Stimulated activated CD8-positive, alpha-beta memory T cell treated with anti-CD3 and anti-CD28 coated beads, Interleukin-4, amount 100 ng/mL, for 24 hours (primary cell): ENCODE results near the gene IPO8.

ENCODE experiments used
- DNase-seq: peaks from one replicate; pipeline ENCODE4 v3.0.0-alpha.2; 2020; ENCODE audit warnings: low read depth

IPO8 gene

DNA sequence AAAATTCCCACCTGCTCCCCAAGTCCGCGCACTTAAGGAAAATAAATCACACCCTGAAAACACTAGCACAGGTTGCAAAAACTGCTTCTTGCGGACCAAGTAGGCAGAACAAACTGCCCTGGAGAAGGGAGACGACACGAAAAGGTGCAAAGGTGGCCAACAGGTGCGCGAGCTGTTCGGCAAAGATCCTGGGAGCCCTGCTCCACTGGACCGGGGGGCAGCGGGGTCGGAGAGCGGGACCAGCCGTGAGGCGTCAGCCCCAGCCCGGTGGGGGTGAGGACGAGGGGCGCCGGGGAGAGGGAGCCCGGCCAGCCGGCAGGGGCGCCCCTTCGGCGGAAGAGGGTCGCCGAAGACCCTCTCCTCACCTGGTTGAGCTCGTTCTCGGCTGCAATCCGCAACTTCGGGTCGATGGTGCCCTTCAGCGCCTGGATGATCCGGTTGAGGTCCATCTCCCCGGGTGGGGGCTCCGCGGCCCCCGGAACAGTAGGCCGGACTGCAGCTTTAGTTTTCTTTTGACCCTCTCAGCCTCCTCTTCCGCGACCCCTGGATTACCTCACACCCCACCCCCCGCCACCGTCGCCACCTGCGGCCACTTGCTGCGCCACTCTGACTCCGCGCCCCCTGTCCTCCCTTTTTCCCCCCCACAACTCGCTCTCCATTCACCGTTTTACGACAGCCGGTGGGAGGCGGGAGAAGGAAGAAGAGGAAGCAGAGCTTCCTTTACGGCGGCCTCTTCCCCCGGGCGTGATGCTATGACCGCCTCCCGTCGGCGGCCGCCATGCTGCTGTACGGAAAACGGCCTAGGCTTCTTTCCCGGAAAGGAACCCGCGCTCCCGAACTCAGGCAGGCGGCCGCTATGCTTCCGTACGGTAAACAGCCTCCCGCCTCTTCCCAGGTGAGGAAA lies at the start of gene IPO8:
Gene IPO8 (minus strand): TSS at position 671 of the 904 bp plus-strand sequence. CDS start 222 bp downstream, at position 449.
- DNase-seq: peak; percentile 81

- DNase-seq: no peak
These were observed 48.7 kb upstream of the IPO8 start for GRCh38 chr12:30744321-30744720.

GRCh38 chr12:30740274-30740673 lies 44.6 kb upstream of the IPO8 start:
- no peak for DNase-seq

- no peak for DNase-seq
These were observed 43.4 kb upstream of the IPO8 start for GRCh38 chr12:30739020-30739419.

- no peak for DNase-seq
These were observed 37.4 kb upstream of the IPO8 start for GRCh38 chr12:30732954-30733637.

DNA sequence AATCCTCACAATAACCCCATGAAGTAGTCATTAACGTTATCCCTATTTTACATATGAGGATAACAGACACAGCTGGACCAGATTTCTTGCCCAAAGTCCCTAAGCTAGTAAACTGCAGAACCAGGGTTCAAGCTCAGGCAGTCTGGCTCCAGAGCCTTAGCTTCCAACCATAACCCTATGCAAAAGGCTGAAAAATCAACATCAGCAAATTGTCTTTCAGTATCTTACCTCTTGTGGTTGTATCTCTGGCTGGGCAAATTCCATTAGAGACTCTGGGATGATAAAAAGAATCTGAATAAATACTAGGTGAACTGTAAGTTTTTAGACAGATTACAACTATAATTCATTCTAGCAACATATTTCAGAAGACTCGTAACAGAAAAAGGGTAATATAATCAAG lies 34.3 kb upstream of the IPO8 start:
- DNase-seq: no peak

- no peak for DNase-seq
These were observed 33.9 kb upstream of the IPO8 start for GRCh38 chr12:30729547-30729946.

- no peak for DNase-seq
These were observed 31.0 kb upstream of the IPO8 start for GRCh38 chr12:30726647-30727046.

DNA sequence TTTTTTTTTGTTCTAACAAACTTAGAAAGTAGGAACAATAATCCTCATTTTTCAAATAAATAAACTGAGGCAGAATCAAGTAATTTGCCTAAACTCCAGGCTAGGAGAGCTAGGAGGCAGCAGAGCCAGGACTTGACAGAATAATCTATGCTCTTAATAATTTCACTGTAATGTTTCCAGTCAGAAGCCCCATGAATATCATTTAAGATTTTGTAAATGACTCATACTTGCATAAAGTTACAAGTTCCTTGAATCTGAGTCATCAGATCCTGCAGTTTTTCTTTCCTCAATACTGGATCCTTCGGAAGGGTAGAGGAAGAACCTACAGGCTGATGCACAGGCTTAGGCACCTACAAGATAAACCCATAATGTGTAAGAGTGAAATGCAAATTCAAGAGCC lies 30.1 kb upstream of the IPO8 start:
- DNase-seq: no peak

- no peak for DNase-seq
These were observed 23.4 kb upstream of the IPO8 start for GRCh38 chr12:30719060-30719459.

DNA sequence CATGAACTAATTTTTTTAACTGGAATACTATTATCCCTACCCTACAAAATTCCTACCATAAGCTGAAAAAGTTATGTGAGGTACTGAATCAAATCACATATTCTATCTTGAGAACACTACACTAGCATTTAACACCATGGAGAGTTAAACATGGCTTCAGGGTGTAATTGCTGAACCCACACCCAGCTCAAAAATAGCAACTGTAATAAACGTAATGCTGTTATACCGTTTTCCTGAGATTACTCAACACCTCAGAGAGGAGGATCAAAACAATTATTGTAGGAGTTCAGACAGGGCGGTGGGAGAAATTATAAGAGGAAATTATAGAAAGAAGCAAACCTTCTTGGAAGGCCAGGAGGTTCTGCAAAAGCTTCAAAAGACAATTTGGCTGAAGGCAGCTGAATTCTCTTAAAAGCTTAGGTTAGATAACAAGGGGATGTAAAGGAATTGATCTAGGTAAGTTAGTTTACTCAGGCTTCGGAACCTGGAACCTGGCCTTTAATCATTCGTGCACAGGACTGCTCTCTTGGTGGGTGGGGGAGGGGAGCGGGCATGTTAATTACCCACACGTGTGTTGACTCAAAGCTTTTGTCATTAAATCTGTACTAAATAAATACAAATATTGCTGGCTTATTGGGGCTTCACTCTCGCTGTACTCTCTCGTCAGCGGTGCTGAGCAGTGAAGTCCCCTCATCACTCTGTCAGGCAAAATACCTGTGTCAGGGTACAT lies 12.1 kb upstream of the IPO8 start:
- no peak for DNase-seq

DNA sequence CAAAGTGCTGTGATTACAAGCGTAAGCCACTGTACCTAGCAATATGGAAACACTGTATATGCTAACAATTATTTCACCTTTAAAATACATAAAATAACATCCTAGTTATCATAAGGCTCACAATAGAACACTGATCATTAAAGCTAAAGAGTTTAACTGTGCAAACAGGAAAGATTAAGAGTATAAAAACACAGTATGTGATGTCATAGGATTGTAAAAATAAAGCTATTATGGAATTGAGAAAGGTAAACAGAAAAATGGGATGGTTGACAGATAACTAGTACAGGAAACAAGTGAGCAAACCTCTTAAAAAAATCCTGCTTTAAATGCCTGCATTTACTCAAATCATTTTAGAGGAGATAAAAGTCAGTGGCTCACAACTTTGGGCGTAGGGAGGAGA lies 10.8 kb upstream of the IPO8 start:
- no peak for DNase-seq

DNA sequence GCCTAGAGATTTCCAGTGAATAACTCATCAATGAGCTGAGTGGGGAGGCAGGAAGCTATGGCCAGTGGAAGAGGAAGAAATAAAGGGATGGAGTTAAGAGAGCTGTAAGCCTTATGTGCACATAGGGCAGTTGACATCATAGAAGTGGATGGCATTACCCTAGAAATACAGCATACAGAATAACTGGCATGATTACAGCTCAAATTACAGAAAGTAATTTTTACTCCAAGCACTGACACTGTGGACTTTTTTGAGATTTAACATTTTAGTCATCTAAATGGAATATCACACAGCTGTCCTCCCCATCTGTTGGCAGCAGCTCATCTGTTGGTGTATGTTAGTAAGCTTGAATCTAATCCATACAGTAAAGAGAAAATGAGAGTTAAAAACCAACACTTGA lies 5.4 kb upstream of the IPO8 start:
- no peak for DNase-seq

DNA sequence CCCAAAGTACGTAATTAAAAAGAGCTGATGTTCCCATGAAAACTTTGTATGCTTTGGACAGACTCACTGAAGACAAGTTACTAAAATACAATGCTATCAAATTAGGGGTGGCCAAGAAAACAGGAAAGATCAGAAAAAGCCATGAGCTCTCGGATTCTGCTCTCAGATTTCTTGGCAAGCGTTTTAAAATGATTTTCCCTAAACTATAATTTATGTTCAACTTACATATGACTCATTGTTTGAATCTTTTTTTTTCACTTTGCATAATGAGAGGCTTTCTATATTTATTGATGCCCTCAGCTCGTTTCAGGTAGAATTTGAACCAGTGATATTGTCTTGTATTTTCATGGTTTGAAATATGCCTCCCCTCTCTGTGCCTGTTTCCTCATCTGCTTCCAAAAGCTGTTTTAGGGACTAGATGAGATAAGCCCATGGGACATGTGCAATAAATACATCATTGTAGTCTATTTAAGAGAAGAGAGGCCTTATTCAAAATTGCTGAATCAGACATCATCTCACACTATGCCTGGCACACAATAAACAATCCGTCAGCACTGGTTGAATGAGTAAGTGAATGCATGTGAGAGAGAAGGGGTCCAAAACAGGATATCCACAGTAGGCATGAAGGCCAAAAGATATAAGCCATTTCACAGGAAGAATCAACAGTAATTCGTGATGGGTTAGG lies 4.7 kb upstream of the IPO8 start:
- DNase-seq: no peak

GRCh38 chr12:30698346-30698745 lies 2.7 kb upstream of the IPO8 start:
- no peak for DNase-seq

GRCh38 chr12:30696943-30697342 lies 1.3 kb upstream of the IPO8 start:
- no peak for DNase-seq

GRCh38 chr12:30696486-30696885 lies 817 bp upstream of the IPO8 start:
- no peak for DNase-seq

GRCh38 chr12:30696103-30696408 lies 387 bp upstream of the IPO8 start:
- no peak for DNase-seq

GRCh38 chr12:30694412-30695198 lies 1.1 kb downstream of the IPO8 start:
- no peak for DNase-seq

DNA sequence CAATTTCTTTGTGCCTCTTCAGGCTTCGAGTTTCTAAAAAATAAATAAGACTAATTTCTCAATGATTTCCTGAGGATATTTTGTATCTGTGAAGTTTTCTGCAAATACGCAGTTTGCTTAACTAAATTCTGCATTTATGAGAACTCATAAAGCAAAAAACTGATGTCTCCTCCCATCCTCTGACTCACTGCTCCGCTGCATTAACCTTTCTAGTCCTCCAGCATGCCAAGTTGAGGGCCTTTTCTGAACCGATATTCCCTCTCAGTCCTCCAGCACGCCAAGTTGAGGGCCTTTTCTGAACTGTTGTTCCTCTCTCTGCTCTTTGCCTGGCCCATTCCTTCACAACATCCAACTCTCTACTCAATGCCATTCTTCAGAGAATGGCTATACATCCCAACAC lies 3.2 kb downstream of the IPO8 start:
- DNase-seq: no peak

DNA sequence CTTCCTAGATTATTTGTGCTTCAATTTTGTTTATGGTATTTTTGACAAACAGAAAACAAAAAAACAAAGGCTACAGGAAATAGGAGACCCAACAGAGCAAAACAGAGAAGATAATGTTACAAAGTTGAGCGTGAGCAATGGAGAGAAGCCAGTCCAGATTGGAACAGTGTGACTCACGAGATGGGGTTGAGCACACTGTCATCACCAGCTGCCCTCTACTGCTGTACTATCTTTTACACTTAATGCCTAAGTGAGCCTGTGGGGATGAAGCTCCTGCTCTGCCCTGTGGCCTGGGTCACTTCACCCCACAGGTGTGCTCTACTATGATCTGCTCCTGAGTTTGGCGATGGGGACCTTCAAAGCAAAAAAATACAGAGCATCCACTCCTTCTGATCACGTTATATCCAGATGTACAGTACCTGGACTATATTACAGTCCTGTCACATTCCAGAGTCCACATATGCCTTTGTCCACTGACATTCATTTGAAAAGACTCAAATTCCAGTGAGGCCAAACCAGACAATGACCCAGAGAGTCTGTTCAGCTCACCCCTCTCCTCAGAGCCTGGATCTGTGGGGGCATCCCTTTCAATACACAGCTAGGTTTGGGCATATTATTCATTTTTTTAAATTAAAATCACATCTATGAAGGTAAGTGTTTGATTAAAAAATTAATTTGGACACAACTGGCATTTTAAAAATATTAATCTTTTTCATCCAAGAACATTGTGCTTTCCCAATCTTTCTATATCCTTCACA lies 4.4 kb downstream of the IPO8 start:
- DNase-seq: no peak
